ENCODE results near the gene ZNF280B. TPM values are rescaled to one million over a fixed set of nuclear protein-coding genes. Genes with fewer than 3 reads are reported as not detected.
"Not testable (repeated sequence)": the region's sequence is repeated elsewhere in the genome, so short reads cannot be mapped to it uniquely, and the experiment has no call there.

ZNF280B gene
- total RNA-seq, 3 donors from 2014 or later = 0.51 to 1.4 (median 0.64) TPM

DNA sequence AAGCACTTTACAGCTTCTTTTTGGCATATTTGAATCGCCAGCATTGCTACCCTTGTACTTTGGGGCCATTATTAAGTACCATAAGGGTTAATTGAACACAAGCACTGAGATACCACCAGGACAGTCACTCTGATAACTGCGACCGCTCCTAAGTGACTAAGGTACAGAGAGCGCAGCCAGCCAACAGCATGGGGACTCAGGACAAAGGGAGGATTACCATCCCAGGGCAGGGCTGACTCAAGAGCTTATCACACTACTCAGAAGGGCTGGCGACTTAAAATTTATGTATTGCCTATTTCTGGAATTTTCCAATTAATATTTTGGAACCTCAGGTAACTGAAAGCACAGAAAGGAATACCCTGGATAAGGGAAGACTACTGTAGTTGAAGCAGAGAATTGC, 11.0 kb upstream of the ZNF280B start:
- DNase-seq = no peak
- intact Hi-C loops (cut with DNase I, micrococcal nuclease) = no loop called here
- H3K36me3 ChIP-seq (ENCODE audit: low read depth) = no peaks in the 10 kb centered on the region
- TF ChIP-seq, protein P1, sequence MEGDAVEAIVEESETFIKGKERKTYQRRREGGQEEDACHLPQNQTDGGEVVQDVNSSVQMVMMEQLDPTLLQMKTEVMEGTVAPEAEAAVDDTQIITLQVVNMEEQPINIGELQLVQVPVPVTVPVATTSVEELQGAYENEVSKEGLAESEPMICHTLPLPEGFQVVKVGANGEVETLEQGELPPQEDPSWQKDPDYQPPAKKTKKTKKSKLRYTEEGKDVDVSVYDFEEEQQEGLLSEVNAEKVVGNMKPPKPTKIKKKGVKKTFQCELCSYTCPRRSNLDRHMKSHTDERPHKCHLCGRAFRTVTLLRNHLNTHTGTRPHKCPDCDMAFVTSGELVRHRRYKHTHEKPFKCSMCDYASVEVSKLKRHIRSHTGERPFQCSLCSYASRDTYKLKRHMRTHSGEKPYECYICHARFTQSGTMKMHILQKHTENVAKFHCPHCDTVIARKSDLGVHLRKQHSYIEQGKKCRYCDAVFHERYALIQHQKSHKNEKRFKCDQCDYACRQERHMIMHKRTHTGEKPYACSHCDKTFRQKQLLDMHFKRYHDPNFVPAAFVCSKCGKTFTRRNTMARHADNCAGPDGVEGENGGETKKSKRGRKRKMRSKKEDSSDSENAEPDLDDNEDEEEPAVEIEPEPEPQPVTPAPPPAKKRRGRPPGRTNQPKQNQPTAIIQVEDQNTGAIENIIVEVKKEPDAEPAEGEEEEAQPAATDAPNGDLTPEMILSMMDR (IDR thresholded peaks at IDR 0.05) = no peak
- no peak for ATAC-seq
- no peak overlapping the region for H3K4me3 ChIP-seq
- H3K4me1 ChIP-seq (ENCODE audit: low read depth) = no peaks in the 10 kb centered on the region
- H3K9me3 ChIP-seq = no peaks in the 10 kb centered on the region

DNA sequence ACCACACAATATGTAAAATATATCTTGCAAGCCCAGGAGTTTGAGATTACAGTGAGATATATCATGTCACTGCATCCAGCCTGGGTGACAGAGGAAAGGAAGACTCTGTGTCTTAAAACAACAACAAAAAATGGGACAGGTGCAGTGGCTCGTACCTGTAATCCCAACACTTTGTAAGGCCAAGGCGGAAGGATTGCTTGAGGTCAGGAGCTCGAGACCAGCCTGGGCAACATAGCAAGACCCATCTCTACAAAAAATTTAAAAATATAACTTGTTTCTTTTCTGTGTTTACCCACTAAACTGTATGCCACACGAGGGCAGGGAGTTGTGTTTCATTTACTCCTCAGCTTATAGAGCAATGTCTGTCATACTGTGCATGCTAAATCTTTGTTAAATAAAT, 8.4 kb upstream of the ZNF280B start:
- intact Hi-C loops (cut with DNase I, micrococcal nuclease) = no loop called here
- Histone ChIP-seq H3K36me3 (ENCODE audit: low read depth) (no peaks in the 10 kb centered on the region), H3K4me1 (ENCODE audit: low read depth) (no peaks in the 10 kb centered on the region), H3K9me3 (no peaks in the 10 kb centered on the region), H3K4me3 (no peak overlapping the region)
- DNase-seq (no peak), ATAC-seq (no peak)
- TF ChIP-seq, protein P1 (IDR thresholded peaks at IDR 0.05) = no peak

DNA sequence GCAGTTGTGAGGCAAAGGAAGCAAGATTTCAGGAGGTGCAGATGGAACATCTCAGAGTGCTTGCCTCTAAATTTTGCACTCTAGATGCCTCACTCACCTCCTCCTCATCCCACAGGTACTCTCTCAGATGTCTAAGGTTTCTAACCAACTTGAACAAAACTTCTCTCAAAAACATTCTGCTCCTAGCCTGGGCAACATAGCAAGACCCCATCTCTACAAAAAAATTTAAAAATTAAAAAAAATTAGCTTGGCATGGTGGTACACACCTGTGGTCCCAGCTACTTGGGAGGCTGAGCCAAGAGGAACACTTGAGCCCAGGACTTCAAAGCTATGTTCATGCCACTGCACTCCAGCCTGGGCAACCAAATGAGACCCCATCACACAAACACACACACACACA, 7.3 kb upstream of the ZNF280B start:
- TF ChIP-seq, protein P1 (IDR thresholded peaks at IDR 0.05) = no peak
- no peak for ATAC-seq
- Histone ChIP-seq H3K9me3 (no peaks in the 10 kb centered on the region), H3K36me3 (ENCODE audit: low read depth) (no peaks in the 10 kb centered on the region), H3K4me1 (ENCODE audit: low read depth) (no peaks in the 10 kb centered on the region), H3K4me3 (no peak overlapping the region)
- no peak for DNase-seq
- intact Hi-C loops (cut with DNase I, micrococcal nuclease) = no loop called here

DNA sequence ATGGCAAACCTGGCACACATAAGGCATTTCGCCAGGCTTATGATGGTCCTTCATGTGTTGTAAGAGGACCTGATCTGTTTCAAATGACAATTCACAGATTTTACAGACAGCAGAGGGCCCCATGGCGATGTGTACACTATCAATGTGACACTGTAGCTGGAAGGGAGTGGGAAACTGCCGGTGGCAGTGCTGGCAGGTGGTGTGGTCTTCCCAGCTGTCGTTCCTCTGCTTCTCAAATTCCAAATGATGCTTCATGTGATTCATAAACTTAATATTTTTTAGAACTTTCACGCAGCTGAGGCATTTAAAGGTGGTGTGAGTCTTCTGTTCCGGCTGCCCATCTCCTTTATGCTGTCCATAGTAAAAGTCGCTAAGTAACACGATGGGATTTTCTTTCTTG, 5.9 kb upstream of the ZNF280B start:
- H3K9me3 ChIP-seq; intact Hi-C loops (cut with DNase I, micrococcal nuclease); H3K36me3 ChIP-seq (ENCODE audit: low read depth); H3K4me1 ChIP-seq (ENCODE audit: low read depth); H3K4me3 ChIP-seq; DNase-seq; ATAC-seq: not testable (repeated sequence)

DNA sequence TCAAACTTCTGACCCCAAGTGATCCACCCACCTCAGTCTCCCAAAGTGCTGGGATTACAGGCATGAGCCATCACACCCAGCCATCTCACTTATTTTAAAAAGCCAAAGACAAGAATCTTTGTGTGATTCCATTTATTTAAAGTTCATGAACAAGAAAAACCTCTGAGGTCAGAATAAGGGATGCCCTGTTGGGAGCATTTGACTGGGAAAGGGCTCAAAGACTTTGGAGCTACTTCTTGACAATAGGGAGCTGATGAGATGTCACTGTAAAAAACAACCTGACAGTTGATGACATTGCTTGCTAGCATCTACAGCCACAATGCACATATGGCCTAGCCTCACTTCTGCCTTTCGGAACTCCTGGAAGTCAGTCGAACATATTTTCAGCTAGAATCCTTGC, 5.1 kb upstream of the ZNF280B start:
- TF ChIP-seq, protein P1 (IDR thresholded peaks at IDR 0.05) = no peak
- H3K36me3 ChIP-seq (ENCODE audit: low read depth) = no peaks in the 10 kb centered on the region
- DNase-seq (no peak), ATAC-seq (no peak)
- H3K9me3 ChIP-seq = peaks cover 9% of the 10 kb centered on the region
- no peak overlapping the region for H3K4me3 ChIP-seq
- no peaks in the 10 kb centered on the region for H3K4me1 ChIP-seq (ENCODE audit: low read depth)
- intact Hi-C loops (cut with DNase I, micrococcal nuclease) = no loop called here

DNA sequence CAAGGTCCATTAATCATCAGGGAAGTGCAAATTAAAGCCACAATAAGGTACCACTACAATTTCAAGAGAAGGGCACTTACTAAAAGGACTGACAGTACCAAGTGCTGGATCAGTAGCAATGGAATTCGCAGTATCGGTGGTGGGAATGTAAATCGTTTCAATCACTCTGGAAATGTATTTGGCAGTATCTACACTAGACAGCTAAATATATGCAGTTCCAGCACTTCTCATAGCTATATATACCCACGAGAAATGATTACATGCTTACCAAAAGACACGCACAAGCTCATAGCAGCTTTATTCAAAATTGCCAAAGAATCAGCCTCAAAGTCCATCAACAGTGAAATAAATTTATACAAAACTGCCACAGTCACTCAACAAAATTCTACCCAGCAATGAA, 4.4 kb upstream of the ZNF280B start:
- no peak for DNase-seq
- no peak overlapping the region for H3K4me3 ChIP-seq
- H3K4me1 ChIP-seq (ENCODE audit: low read depth) = no peaks in the 10 kb centered on the region
- H3K9me3 ChIP-seq = peaks cover 9% of the 10 kb centered on the region
- intact Hi-C loops (cut with DNase I, micrococcal nuclease) = no loop called here
- H3K36me3 ChIP-seq (ENCODE audit: low read depth) = no peaks in the 10 kb centered on the region
- no peak for ATAC-seq
- TF ChIP-seq, protein P1 (IDR thresholded peaks at IDR 0.05) = no peak

DNA sequence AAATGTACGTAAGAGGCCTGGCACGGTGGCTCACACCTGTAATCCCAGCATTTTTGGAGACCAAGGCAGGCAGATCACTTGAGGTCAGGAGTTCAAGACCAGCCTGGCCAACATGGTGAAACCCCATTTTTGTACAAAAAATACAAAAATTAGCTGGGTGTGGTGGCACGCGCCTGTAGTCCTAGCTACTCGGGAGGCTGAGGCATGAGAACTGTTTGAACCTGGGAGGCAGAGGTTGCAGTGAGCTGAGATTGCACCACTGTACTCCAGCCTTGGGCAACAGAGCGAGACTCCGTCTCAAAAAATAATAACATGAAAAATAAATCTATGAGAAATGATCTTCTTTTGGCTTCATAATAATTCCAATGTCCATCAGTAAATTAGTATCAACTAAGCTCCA, 2.3 kb upstream of the ZNF280B start:
- DNase-seq; intact Hi-C loops (cut with DNase I, micrococcal nuclease); H3K4me1 ChIP-seq (ENCODE audit: low read depth); H3K36me3 ChIP-seq (ENCODE audit: low read depth); ATAC-seq; H3K4me3 ChIP-seq; H3K9me3 ChIP-seq: not testable (repeated sequence)

DNA sequence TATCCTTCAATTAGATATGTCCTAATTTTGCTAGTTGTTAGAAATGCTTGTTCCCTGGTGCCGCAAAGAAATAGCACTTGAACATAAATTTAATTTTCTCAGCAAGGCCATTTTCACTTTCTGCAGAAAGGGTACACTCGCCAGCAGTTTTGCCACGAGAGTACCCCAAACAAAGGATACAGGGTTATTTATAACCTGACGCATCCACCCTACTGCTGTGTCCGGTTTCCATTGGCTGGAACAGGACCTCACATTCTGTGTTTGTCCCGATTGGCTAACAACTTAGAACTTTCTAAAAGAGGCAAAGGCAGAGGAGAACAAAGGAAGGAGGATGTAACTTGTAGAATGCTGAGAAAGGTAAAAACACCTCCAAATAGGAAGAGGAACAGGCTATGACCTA, 1.4 kb upstream of the ZNF280B start:
- H3K36me3 ChIP-seq (ENCODE audit: low read depth) = not testable (repeated sequence)

More for the DNA sequence above, 1.4 kb upstream of the ZNF280B start:
- H3K9me3 ChIP-seq; ATAC-seq; H3K4me1 ChIP-seq (ENCODE audit: low read depth); intact Hi-C loops (cut with DNase I, micrococcal nuclease); DNase-seq; H3K4me3 ChIP-seq: not testable (repeated sequence)

Measured in mucosa of descending colon (tissue), 3 donors.